ENCODE measurements around the gene ZNF804B. TPM values are rescaled to one million over a fixed set of nuclear protein-coding genes. Genes with fewer than 3 reads are reported as not detected.

ZNF804B gene
- total RNA-seq, 2 experiments from 2014 or later = not detected

Other genes starting within 250 kb of the ZNF804B start
- not detected for gene TEX47, start 36.0 kb downstream of the ZNF804B start, total RNA-seq

All from activated CD8-positive, alpha-beta memory T cell treated with anti-CD3 and anti-CD28 coated beads for 36 hours (primary cell).